Measurements from ENCODE around the gene ZNF277.

DNA sequence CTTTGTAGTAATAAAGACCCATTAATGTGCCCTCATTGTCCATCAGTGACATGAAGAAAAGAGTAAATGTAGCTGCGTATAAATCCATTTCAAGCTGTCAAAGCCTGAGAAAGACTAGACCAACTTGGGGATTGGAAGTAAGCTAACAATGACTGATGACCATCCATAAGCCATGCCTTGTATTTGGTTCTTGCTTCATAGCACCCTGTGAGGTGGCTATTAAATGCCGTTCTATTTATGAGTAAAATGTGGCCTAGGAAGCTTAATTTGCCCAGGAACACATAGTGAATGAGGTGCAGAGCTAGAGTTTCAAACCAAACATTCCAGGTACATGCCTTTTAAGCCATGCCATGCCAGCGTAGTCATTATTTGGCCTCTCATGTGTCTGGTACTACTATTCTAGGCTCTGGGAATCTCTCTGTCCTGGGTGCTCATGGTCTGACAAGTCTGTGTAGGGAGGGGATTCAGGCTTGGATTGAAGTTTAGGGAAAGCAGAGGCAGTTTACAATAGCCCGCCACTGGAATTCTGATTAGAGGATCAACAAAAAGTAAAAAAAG, 92.1 kb downstream of the ZNF277 start:
- TF ChIP-seq, protein P1, sequence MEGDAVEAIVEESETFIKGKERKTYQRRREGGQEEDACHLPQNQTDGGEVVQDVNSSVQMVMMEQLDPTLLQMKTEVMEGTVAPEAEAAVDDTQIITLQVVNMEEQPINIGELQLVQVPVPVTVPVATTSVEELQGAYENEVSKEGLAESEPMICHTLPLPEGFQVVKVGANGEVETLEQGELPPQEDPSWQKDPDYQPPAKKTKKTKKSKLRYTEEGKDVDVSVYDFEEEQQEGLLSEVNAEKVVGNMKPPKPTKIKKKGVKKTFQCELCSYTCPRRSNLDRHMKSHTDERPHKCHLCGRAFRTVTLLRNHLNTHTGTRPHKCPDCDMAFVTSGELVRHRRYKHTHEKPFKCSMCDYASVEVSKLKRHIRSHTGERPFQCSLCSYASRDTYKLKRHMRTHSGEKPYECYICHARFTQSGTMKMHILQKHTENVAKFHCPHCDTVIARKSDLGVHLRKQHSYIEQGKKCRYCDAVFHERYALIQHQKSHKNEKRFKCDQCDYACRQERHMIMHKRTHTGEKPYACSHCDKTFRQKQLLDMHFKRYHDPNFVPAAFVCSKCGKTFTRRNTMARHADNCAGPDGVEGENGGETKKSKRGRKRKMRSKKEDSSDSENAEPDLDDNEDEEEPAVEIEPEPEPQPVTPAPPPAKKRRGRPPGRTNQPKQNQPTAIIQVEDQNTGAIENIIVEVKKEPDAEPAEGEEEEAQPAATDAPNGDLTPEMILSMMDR (IDR thresholded peaks at IDR 0.05), result no peak
- no peak for TF ChIP-seq POLR2A (IDR thresholded peaks at IDR 0.05)
